ENCODE data around the gene KRTAP10-4. TPM values are rescaled to one million over a fixed set of nuclear protein-coding genes. Genes with fewer than 3 reads are reported as not detected.
"Not testable (repeated sequence)": the region's sequence is repeated elsewhere in the genome, so short reads cannot be mapped to it uniquely, and the experiment has no call there.

The KRTAP10-4 gene
- total RNA-seq, 6 experiments from 2014 or later, result not detected

DNA sequence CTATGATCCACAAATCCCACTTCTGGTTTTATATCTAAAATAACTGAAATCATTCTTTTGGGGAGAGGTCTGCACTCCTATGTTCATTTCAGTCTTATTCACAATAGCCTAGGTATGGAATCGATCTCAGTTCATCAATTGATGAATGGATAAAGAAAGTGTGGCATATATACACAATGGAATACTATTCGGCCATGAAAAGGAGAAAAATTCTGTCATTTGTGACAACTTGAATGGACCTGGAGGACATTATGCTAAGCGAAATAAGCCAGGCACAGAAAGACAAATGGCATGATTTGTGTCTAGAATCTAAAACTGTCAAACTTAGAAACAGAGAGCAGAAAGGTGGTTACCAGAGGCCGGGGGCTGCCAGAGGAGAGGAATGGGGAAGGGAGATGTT lies 33.0 kb downstream of the KRTAP10-4 start:
- no peaks in the 10 kb centered on the region for H3K4me1 Mint-ChIP-seq (ENCODE audit: low read depth)
- peaks cover 2% of the 10 kb centered on the region; the same call in 1 of the 2 replicates for H3K27me3 Mint-ChIP-seq (ENCODE audit: insufficient read depth)
- H3K4me3 Mint-ChIP-seq, result no peak overlapping the region
- peaks cover 33% of the 10 kb centered on the region for H3K9me3 Mint-ChIP-seq
- no peak for TF ChIP-seq CTCF (IDR thresholded peaks at IDR 0.05)
- H3K36me3 Mint-ChIP-seq (ENCODE audit: low read depth), result peaks cover 5% of the 10 kb centered on the region
- no peak overlapping the region for H3K27ac Mint-ChIP-seq
- no peak for DNase-seq

DNA sequence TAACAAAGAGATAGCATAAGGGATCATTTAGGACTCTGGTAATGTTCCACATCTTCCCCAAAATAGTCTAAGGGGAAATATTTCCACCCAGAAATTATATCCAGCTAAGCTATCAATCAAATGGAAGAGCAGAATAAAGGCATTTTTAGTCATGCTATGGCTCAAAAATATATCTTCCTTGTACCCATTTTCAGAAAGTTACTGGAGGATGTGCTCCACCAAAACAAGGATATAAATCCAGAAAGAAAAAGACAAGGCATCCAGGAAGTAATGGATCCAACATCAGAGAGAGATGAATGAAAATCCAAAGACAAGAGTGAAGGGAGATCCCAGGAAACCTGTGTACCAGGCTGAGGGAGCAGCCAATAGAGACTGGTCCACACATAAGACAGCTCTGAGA lies 35.7 kb downstream of the KRTAP10-4 start:
- Mint-ChIP-seq H3K4me1 (ENCODE audit: low read depth) (no peaks in the 10 kb centered on the region), H3K36me3 (ENCODE audit: low read depth) (peaks cover 6% of the 10 kb centered on the region), H3K9me3 (peaks cover 52% of the 10 kb centered on the region), H3K4me3 (no peak overlapping the region), H3K27me3 (ENCODE audit: insufficient read depth) (no peaks in the 10 kb centered on the region), H3K27ac (no peak overlapping the region)
- TF ChIP-seq CTCF (IDR thresholded peaks at IDR 0.05), result no peak
- no peak for DNase-seq

DNA sequence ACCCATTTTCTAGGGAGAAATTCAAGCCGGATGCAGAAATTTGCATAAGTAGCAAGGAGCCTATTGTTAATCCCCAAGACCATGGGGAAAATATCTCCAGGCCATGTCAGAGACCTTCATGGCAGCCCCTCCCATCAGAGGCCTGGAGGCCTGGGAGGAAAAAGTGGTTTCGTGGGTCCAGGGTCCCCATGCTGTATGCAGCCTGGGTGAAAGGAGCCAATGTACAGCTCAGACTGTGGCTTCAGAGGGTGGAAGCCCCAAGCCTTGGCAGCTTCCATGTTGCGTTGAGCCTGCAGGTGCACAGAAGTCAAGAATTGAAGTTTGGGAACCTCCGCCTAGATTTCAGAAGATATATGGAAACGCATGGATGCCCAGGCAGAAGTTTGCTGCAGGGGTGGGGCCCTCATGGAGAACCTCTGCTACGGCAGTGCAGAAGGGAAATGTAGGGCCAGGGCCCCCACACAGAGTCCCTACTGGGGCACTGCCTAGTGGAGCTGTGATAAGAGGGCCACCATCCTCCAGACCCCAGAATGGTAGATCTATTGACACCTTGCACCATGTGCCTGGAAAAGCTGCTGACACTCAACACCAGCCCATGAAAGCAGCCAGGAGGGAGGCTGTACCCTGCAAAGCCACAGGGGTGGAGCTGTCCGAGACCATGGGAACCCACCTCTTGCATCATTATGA lies 36.8 kb downstream of the KRTAP10-4 start:
- peaks cover 59% of the 10 kb centered on the region for H3K9me3 Mint-ChIP-seq
- not testable (repeated sequence) for DNase-seq; H3K36me3 Mint-ChIP-seq (ENCODE audit: low read depth); H3K27me3 Mint-ChIP-seq (ENCODE audit: insufficient read depth); H3K4me1 Mint-ChIP-seq (ENCODE audit: low read depth); H3K4me3 Mint-ChIP-seq; H3K27ac Mint-ChIP-seq

DNA sequence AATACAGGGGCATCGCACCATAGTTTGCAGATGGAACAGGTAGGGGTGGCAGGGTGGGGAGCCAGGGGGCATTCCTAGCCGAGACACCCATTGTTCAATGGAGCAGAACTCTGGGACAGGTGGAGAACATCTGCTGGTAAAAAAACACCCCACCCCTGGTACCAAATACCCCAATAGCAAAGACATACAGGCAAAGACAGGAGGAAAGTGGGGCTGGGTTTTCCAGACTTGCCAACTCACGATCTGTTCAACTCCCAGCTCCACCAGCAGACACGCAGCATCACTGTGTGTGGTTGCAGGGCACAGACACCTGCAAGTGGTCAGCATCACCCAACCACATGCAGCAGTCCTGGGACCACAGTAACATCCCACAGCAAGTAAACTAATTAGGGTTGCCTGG lies 38.0 kb downstream of the KRTAP10-4 start:
- H3K27ac Mint-ChIP-seq, result no peak overlapping the region
- no peak for DNase-seq
- peaks cover 6% of the 10 kb centered on the region for H3K36me3 Mint-ChIP-seq (ENCODE audit: low read depth)
- no peak for TF ChIP-seq CTCF (IDR thresholded peaks at IDR 0.05)
- no peak overlapping the region for H3K4me3 Mint-ChIP-seq
- H3K27me3 Mint-ChIP-seq (ENCODE audit: insufficient read depth), result no peaks in the 10 kb centered on the region; the same call in 1 of the 2 replicates
- H3K4me1 Mint-ChIP-seq (ENCODE audit: low read depth), result no peaks in the 10 kb centered on the region
- peaks cover 61% of the 10 kb centered on the region for H3K9me3 Mint-ChIP-seq

DNA sequence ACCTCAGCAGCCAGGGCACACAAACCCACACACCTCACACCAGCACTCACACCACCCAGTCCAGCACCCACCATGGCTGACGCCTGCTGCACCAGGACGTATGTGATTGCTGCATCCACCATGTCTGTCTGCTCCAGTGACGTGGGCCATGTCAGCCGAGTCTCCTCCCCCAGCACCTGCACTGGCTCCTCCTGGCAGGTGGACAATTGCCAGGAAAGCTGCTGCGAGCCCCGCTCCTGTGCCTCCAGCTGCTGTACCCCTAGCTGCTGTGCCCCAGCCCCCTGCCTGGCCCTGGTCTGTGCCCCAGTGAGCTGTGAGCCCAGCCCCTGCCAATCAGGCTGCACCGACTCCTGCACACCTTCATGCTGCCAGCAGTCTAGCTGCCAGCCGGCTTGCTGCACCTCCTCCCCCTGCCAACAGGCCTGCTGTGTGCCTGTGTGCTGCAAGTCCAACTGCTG lies 38.5 kb downstream of the KRTAP10-4 start, which contains the start of gene KRTAP10-8:
TSS of gene KRTAP10-8 (plus strand) at position 51 of the 458 bp plus-strand sequence. CDS start at position 73, 22 bp downstream.
- Mint-ChIP-seq H3K4me3 (no peak within 1 kb of the TSS), H3K27me3 (ENCODE audit: insufficient read depth) (no peaks in the 10 kb centered on the region; the same call in 1 of the 2 replicates), H3K9me3 (peaks cover 60% of the 10 kb centered on the region), H3K36me3 (ENCODE audit: low read depth) (peaks cover 6% of the 10 kb centered on the region), H3K27ac (no peak within 1 kb of the TSS), H3K4me1 (ENCODE audit: low read depth) (no peaks in the 10 kb centered on the region)
- no peak for DNase-seq
- TF ChIP-seq CTCF (IDR thresholded peaks at IDR 0.05), result no peak

- TF ChIP-seq CTCF (IDR thresholded peaks at IDR 0.05), result no peak
- DNase-seq, result no peak
- Mint-ChIP-seq H3K4me1 (ENCODE audit: low read depth) (no peaks in the 10 kb centered on the region), H3K4me3 (no peak overlapping the region), H3K36me3 (ENCODE audit: low read depth) (peaks cover 6% of the 10 kb centered on the region), H3K9me3 (peaks cover 53% of the 10 kb centered on the region), H3K27ac (no peak overlapping the region), H3K27me3 (ENCODE audit: insufficient read depth) (no peaks in the 10 kb centered on the region; the same call in 1 of the 2 replicates)
These were observed 39.2 kb downstream of the KRTAP10-4 start for GRCh38 chr21:44612669-44613229.
